ENCODE data around the gene ARFGAP3.

ARFGAP3 gene, protein sequence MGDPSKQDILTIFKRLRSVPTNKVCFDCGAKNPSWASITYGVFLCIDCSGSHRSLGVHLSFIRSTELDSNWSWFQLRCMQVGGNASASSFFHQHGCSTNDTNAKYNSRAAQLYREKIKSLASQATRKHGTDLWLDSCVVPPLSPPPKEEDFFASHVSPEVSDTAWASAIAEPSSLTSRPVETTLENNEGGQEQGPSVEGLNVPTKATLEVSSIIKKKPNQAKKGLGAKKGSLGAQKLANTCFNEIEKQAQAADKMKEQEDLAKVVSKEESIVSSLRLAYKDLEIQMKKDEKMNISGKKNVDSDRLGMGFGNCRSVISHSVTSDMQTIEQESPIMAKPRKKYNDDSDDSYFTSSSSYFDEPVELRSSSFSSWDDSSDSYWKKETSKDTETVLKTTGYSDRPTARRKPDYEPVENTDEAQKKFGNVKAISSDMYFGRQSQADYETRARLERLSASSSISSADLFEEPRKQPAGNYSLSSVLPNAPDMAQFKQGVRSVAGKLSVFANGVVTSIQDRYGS

DNA sequence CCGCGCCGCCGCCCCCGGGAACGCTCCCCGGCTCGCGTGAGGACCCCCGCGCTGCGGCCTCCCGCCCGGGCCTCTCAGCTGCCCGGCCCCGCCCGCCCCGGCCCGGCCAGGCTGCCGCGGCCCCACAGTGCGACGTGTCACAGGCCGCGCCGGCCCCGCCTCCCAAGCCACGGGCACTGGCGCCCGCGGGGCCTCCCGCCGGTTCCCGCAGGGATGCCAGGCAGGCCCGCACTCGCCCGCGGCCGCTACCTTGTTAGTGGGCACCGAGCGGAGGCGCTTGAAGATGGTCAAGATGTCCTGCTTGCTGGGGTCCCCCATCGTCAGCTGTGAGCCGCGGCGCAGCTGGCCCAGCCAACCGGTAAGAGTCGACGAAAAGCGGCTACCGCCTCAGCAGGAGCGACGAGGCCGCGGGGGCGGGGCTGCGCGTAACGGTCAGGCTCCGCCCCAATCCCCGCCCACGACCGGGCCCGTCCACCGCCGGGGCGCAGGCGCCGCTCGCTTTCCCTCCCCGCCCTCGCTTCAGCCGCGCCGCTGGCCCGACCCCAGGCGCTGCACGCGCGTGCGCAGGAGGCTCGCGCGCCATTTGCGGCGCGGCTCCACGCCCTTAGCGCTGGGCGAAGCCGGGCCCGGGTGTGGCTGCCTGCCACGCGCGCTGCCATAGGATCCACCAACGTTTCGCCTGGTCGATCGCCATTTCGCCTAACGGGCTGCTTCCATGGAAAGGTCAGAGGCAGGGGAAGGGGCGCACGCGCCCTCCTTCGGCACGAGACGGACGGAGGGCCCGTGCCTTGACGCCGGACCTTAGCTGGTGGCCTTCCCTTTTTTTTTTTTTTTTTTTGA, at the start of gene ARFGAP3:
Gene ARFGAP3, minus strand, starts transcription at position 409 of the 840 bp plus-strand sequence. Its CDS starts 91 bp downstream, at position 318.
- peak; percentile 91 to 92 for DNase-seq (ENCODE audit: low read depth in 2 of 2, low spot score in 1 of 2)

DNA sequence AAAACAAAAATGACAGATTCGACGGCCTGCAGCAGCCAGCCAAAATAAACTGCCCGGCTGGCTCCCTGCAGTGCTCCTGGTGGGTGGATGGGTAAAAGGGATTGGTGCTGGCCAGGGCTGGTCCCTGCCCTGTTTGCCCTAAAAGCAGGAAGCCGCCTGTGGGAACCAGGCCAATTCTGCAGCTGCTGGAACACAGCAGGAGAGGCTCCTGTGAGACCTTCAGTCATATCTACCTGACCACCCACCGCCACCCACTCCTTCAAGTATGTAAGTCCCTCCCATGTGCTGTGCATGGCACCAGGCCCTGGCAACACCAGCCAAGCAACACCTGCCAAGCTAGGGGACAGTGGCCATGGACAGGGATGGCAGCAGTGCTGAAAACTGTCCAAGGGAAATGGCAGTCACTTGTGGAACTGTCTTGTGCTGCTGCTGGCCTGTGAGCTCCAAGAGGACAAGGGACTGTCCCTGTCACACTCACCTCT, 48.7 kb upstream of the ARFGAP3 start:
- no peak for DNase-seq (ENCODE audit: low read depth in 2 of 2, low spot score in 1 of 2)

DNA sequence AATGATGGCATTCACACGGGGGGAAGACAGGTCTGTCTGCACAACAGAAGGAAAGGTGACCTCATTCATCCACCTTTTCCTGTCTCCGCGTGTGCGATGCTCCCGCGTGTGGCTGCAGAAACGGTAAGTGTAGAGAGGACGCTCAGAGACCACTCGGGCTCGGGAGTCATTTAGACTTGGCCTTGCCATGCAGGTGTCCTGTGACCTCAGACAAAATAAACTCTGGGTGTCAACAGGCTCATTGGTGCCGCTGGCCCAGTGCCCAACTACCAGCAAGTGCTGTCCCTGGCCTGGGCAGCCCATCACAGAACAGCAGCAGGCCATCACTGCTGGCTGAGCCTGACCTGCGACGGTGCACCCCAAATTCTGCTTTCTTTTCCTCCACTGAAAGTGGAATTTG, 48.1 kb upstream of the ARFGAP3 start:
- no peak for DNase-seq (ENCODE audit: low read depth in 2 of 2, low spot score in 1 of 2)

DNA sequence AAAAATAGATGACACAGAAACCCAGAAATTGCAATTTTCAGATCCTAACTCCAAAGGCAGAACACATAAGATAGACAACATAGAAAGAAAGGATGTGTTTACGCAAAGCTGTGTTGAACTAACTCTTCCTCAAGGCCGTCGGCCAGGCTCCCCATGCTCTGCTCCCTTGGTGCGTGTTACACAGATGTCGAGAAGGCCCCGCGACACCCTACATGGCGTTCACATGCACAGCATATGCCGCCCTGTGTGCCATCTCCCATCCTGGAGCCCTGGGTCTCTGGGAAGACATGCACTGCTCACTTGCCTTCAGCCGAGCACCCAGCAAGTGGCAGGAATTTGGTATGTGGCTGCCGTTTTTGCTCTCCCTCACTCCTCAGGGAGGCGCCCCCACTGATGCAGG, 47.0 kb upstream of the ARFGAP3 start:
- no peak for DNase-seq (ENCODE audit: low read depth in 2 of 2, low spot score in 1 of 2)

DNA sequence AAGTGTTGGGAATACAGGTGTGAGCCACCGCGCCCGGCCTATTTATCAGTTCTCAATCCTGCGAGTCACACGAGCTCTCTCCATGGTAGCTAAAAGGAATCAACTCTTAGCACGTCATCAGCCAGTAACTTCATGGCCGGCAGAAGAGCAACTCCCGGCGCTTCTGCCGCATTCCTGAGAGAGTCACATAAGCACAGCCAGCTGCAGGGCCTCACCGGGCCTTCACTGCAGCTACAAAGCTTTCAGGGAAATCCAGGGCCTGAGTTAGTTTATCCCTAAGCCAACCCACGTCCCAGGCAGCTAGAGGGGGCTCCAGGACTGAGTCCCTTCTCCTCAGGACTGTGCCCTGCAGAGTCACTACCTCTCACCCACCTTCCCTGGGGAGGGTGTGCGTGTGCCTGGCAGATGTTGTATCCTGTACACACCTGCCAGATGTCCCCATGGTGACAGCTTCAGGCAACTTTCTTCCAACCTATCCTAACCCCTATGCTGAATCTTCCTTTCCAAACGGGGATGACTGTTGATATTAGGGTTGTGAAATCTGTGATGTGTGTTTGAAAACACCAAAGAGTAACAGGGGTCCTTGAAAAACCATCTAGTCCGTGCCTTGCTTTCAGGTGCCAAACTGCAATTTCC, 45.9 kb upstream of the ARFGAP3 start:
- DNase-seq (ENCODE audit: low read depth in 2 of 2, low spot score in 1 of 2) = no peak

DNA sequence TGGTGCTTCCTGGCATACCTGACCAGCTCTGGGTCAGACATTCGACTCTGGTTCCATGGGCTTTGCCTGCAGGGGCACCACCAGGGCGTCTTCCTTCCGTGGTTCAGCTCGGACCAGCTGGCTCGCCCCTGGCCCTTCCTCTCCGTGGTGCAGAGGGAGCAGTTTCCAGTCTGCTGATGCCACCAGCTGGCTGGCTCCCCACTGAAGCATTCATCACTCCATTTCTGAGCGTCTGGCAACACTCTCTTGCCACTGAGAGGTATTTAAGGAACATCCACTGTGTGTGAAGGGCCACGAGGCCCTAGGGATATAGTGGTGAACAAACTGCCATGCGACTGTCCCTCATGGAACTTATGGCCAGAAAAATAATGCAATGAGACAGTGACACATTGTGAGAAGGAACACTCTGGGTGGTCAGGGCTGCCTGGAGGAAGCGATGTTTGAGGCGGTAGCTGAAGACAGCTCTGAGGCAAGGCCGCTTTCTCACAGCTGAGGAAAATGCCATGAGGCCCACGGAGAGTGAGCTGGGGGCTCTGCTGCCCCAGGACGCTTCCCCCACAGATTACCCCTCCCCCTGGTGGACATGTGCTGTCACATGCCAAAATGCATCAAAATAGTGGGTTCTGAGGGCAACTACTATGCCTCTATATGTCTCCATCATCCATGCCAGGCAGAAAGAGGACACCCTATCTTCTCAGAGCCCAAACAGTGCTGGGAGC, 44.9 kb upstream of the ARFGAP3 start:
- no peak for DNase-seq (ENCODE audit: low read depth in 2 of 2, low spot score in 1 of 2)

DNA sequence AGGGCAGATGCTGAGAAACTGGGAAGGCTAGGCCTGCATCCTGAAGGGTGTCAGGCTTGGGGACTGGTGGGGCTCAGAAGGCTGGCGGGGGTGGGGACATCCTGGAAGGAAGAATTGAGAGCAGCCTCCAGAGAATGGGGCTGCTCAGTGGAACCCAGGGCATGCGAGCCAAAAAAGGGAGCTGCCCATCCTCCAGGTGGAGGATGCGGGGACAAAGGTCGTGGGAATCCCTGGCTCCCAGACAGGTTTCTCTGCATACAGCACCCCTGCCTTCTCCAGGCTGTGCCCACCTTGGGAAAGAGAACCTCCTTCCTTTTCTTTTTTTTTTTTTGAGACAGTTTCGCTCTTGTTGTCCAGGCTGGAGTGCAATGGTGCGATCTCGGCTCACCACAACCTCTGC, 40.9 kb upstream of the ARFGAP3 start:
- no peak for DNase-seq (ENCODE audit: low read depth in 2 of 2, low spot score in 1 of 2)

DNA sequence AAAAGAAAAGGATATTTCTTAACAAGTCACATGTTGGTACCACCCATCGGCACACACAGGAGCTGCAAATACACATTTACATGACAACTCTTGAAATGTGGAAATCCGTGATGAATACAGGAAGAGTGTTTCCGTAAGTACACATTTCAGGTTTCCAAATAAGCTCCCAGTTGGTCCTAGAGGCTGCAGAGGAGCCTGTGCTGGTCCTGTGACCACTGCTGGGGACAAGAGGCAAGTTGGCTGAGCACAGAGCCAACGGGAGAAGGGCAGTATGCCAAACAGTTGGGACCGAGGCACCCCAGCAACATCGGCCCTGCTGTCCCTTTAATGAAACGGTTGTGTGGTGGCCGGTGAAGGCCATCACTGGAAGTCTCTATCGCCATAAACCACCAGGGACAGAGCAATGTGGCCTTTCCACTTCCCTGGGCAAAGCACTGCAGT, 38.5 kb upstream of the ARFGAP3 start:
- no peak for DNase-seq (ENCODE audit: low read depth in 2 of 2, low spot score in 1 of 2)

DNA sequence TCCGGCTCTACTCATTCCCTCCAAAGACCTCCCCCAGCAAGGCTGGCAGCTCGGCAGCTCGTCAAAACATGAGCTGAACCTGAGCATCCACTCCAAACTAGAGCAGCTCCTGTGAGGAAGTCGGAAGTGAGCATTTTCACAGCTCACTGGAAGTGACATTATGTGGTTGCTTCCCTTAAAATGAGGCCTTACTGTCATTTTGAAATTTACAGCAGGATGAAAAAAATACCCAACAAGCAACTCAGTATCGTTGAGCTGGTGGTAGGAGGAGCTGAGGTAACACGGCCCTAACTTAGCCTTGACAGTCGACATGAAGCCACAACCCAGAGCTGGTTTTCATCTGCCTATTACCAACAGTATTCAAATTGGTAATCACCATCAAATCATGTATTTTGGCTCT, 38.0 kb upstream of the ARFGAP3 start:
- no peak for DNase-seq (ENCODE audit: low read depth in 2 of 2, low spot score in 1 of 2)

DNA sequence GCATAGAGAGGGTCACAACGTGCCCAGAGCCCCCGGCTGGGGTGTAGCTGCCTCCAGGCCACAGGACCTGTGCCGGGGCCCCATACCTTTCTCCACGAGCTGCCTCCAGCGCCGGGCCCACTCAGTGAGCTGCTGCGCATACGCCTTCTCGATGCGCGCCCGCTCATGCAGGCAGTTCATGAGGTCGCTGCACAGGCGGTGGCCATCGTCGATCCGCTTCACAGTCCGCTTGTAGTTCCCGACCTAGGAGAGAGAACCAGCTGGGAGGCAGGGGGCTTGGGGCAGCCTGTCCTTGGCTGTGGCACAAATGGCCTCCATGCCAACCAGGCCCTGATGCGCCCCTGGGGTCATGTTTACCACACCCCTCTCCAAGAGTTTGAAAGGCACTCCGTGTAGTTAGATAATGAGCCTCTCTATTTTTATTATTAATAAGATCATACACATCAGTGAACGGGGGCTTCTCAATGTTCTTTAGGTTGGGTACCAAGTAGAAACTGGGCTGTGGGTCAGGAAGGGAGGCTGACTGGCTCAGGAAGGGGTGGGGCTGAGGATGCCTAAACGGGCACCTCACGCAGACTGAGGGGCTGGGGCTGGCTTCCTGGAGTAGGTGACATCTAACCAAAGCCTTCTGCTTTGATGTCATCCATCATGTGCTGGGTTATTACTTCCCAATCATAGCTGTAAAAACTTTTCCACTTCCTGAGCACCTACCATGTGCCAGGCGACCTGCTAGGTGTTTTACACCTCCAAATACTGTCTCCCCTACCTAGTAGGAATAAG, 36.5 kb upstream of the ARFGAP3 start:
- no peak for DNase-seq (ENCODE audit: low read depth in 2 of 2, low spot score in 1 of 2)

DNA sequence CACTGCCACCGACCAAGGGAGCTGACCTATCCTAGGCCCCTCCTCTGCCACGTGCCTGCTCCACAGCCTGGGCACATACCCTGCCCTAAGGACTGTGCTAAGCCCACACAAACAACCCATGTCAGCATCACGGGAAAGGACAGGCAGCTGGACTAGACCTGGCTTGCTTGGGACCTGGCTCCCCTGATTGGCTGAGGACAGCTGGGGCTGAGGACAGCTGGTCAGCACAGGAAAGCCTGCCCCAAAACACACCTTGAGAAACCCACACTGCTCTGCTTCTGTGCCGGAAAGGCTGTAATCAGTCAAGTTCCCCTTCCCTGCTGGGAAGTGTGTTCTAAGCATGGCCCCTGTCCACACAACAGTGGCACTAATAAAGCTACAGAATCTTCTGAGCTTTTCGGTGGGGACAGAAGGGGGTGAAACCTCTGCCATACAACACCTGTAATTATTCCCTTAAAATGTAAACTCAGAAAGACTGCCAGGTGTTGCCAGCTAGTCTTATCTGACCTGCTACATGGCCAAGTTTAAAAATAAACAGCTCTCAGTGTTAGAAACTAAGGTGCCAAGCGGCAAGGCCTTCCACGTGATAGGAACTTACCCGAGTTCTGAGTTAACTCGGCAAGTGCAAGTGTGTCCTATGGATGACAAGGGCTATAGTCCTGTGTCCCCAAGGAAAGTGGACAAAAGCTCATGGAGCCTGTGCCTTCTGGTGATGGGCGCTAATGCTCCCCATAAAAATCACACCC, 35.7 kb upstream of the ARFGAP3 start:
- no peak for DNase-seq (ENCODE audit: low read depth in 2 of 2, low spot score in 1 of 2)

DNA sequence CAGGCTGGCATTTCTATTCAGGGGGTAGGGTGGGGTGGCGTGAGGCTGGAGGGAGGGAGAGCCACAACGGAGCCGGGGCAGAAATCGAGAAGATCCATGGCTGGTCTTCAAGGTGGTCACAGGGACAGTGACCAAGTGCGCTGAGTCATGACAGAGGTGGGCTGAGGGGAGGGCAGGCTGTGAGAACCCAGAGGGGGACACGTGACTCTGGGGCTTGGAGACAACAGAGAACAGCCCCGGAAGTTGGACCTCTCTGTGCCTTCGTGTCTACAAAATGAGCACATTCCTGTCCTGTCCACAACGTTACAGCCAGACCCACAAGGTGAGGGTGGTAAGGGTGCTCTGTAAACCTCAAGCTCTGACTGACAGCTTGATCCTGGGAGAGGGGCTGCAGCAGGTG, 35.1 kb upstream of the ARFGAP3 start:
- DNase-seq (ENCODE audit: low read depth in 2 of 2, low spot score in 1 of 2) = no peak

DNA sequence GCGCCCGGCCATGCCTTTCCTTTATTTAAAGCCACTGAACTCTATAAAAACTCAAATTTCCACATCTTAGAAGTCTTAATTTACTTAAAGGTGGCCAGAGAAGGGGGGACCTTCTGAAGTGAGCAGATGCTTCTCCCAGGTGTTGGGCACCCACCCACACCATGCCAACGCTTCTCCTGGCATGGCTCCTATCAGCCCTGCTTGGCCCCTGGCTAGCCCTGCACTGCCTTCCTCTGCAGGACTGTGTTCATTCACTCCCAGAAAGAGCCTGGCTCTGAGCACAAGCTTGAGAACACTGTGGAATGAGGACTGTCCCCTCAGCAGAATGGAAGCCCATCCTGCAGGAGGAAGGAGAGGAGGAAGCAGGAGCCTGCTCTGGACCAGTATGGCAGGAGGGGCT, 34.6 kb upstream of the ARFGAP3 start:
- no peak for DNase-seq (ENCODE audit: low read depth in 2 of 2, low spot score in 1 of 2)

DNA sequence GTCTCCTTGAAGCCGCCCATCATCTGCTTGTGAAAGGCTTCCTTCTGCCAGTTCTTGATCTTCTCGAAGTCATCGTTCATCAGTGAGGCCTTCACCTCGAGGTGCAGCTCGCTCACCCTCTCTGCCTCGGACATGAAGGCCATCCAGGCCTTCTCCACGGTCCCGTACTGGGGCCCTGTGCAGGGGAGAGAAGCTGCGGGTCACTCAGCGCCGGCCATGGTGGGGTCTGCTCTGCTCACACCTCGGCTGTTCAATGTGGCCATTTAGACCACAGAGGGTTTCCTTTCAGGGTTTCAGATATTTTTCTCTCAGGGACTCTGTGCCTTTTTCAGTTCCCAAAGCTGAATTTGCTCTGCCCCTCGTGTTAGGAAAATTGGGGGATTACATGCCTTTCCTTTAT, 33.9 kb upstream of the ARFGAP3 start:
- DNase-seq (ENCODE audit: low read depth in 2 of 2, low spot score in 1 of 2) = no peak

DNA sequence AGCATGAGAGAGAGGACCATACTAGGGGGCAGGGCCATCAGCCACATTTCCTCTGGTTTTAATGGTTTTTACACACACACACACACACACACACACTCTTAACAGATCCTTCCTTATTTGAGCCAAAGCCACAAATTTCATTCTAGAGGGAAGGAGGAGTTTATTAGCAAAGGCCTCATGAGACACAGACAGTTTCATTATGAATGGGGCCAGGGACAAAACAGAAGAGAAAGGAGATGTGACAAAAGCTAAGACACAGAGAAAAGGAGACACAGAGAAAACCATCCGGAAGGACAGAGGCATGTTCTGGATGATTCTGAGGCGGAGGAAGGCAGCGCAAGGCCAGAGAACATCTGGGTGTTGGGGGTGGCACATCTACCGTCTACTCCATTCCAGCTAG, 32.2 kb upstream of the ARFGAP3 start:
- no peak for DNase-seq (ENCODE audit: low read depth in 2 of 2, low spot score in 1 of 2)

DNA sequence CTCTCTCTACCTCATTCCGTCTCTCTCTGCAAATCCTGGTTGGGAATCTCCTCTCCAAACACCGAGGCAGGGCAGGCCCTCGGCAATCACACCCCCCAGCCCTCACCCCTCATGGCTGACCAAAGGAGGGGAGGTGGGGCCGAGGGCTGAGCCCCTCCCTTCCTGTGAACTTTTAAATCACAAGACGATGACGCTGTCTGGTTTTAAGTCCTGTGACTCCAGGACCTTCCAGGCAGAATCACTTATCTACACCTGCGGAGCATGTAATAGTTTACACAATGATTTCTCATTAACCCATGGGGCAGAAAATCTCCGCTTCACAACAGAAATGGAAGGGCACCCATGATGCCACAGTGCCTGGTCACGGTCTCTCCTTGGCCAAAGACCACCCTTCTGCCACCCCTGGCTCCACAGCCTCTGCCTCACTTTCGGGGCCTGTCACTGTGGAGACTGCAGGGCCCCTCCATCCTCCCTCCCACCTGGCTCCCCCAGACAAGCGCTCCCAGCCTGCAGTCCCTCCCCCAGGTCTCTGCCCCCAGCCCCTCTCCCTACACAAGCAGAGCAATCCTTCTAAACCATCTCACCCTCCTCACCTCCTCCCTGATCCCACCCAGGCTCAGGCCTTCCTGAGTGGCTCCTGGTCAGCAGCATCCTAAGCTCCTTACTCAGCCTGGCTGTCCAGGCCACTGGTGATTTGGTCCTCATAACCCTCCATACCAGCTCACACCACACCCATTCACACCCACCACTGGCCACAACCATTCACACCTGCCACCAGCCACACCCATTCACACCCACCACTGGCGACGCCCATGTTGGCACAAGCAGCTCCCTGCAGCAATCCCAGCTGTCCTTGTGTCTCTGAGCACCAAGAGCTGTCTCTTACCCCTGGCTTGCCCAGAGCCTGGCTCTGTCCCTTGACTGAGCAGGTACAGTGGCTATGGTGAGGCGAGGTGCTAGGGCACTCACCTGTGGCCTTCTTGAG, 30.7 kb upstream of the ARFGAP3 start:
- no peak for DNase-seq (ENCODE audit: low read depth in 2 of 2, low spot score in 1 of 2)

DNA sequence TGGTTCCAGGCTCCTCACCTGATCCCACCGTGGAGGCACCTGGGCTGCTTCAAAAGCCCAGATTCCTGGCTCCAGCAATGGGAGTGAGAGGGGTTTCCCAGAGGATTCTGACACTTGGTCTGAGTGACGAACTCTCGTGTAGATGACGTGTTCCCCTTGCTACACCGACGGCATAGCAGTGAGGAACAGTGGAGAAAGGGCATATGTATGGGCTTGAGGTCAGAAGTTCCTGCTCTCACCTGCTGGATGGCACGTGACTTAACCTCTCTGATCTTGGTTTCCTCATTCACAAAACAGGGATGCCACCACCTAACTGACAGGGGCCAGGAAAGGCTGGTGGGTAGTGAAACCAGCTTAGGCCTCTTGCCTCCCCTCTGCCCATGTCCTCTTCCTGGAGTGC, 30.0 kb upstream of the ARFGAP3 start:
- no peak for DNase-seq (ENCODE audit: low read depth in 2 of 2, low spot score in 1 of 2)

DNA sequence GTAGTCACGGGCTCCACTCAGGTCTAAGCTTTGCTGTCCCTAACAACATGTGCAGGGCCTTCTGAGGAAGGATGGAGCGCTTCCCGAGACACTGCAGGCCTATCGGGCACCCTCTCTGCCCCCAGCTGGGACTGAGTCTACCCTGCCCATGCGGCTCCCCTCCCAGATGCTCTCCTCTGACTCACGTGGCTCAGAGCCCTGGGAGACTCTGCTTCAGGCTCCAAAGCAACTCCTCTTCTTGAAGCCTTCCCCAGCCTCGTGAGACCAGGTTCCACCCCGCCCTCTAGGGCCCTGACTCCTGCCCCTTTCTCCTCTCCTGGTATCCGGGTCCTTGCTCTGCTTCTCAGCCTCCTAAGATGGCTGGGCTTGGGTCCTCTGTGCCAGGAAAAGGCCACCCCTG, 28.4 kb upstream of the ARFGAP3 start:
- DNase-seq (ENCODE audit: low read depth in 2 of 2, low spot score in 1 of 2) = no peak
